ENCODE data around the gene ARHGAP31. TPM values are rescaled to one million over a fixed set of nuclear protein-coding genes. Genes with fewer than 3 reads are reported as not detected.

The ARHGAP31 gene
- total RNA-seq, 2 donors from 2014 or later = 6.5 to 8.9 TPM

DNA sequence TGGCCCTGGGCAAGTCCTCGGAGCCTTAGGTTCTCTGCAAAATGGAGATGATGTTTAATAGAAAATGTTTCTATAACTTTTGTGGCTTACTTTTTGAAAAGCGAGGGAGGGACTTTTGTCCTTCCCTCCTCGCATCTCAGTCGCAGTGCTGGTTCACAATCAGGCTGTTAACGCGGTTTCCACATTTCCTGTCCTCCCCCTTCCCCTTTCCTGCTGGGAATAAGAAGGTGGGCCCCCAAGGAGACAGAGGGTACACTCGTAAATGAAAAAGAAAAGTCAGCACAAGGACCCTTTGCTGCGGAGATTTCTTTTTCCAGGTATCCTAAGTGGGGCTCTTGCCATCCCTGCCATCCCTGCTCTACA, 29.5 kb downstream of the ARHGAP31 start:
- no peaks in the 10 kb centered on the region for H3K27me3 ChIP-seq
- TF ChIP-seq, protein P1, sequence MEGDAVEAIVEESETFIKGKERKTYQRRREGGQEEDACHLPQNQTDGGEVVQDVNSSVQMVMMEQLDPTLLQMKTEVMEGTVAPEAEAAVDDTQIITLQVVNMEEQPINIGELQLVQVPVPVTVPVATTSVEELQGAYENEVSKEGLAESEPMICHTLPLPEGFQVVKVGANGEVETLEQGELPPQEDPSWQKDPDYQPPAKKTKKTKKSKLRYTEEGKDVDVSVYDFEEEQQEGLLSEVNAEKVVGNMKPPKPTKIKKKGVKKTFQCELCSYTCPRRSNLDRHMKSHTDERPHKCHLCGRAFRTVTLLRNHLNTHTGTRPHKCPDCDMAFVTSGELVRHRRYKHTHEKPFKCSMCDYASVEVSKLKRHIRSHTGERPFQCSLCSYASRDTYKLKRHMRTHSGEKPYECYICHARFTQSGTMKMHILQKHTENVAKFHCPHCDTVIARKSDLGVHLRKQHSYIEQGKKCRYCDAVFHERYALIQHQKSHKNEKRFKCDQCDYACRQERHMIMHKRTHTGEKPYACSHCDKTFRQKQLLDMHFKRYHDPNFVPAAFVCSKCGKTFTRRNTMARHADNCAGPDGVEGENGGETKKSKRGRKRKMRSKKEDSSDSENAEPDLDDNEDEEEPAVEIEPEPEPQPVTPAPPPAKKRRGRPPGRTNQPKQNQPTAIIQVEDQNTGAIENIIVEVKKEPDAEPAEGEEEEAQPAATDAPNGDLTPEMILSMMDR (IDR thresholded peaks at IDR 0.05) = no peak
- peaks cover 5% of the 10 kb centered on the region for H3K4me1 ChIP-seq
- H3K4me3 ChIP-seq = peak overlapping the region; percentile 67
- intact Hi-C loops (cut with DNase I) = no loop called here
- peak overlapping the region; percentile 57 to 71 for H3K9ac ChIP-seq (ENCODE audit: low read depth in 2 of 2, low read length in 2 of 2)
- H3K27ac ChIP-seq = peak overlapping the region; percentile 94
- DNase-seq = no peak
- H3K9me3 ChIP-seq = no peaks in the 10 kb centered on the region
- H3K36me3 ChIP-seq = no peaks in the 10 kb centered on the region

DNA sequence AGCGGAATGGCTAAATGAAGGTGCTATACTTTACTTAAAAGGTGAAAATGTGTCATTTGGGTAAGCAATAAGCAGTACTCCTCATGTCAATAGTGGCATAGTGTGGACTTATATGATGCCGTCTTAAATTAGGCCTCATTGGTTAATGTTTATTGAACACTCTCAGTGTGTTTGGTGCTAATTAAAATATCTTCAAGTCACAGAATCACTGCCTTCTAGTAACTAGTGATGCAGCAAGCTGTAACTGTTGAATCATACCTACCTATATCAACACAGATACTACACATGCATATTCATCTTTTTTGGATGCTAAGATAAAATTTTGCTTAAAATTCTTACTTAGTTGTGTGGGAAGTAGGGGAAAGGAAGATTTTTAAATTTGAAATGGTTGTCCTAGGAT, 30.7 kb downstream of the ARHGAP31 start:
- H3K9ac ChIP-seq (ENCODE audit: low read depth in 2 of 2, low read length in 2 of 2) = no peak overlapping the region
- peaks cover 5% of the 10 kb centered on the region for H3K4me1 ChIP-seq
- intact Hi-C loops (cut with DNase I) = no loop called here
- no peak overlapping the region for H3K27ac ChIP-seq
- H3K4me3 ChIP-seq = no peak overlapping the region
- no peaks in the 10 kb centered on the region for H3K27me3 ChIP-seq
- H3K9me3 ChIP-seq = no peaks in the 10 kb centered on the region
- no peak for DNase-seq
- TF ChIP-seq, protein P1 (IDR thresholded peaks at IDR 0.05) = no peak
- no peaks in the 10 kb centered on the region for H3K36me3 ChIP-seq

DNA sequence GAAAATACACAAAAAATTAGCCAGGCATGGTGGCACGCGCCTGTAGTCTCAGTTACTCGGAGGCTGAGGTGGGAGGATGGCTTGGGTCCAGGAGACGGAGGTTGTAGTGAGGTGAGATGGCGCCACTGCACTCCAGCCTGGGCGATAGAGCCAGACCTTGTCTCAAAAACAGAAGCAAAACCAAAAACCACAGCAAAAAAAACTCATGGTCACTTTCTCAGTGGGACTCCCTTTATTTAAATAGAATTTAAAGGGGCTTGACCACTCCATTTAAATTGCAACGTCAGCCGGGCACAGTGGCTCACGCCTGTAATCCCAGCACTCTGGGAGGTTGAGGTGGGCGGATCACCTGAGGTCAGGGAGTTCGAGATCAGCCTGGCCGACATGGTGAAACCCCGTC, 32.8 kb downstream of the ARHGAP31 start:
- intact Hi-C loops (cut with DNase I) = no loop called here
- Histone ChIP-seq H3K9me3 (no peaks in the 10 kb centered on the region), H3K36me3 (no peaks in the 10 kb centered on the region), H3K4me1 (peaks cover 5% of the 10 kb centered on the region), H3K27ac (no peak overlapping the region), H3K4me3 (no peak overlapping the region), H3K27me3 (no peaks in the 10 kb centered on the region), H3K9ac (ENCODE audit: low read depth in 2 of 2, low read length in 2 of 2) (no peak overlapping the region)
- TF ChIP-seq, protein P1 (IDR thresholded peaks at IDR 0.05) = no peak
- DNase-seq = no peak

DNA sequence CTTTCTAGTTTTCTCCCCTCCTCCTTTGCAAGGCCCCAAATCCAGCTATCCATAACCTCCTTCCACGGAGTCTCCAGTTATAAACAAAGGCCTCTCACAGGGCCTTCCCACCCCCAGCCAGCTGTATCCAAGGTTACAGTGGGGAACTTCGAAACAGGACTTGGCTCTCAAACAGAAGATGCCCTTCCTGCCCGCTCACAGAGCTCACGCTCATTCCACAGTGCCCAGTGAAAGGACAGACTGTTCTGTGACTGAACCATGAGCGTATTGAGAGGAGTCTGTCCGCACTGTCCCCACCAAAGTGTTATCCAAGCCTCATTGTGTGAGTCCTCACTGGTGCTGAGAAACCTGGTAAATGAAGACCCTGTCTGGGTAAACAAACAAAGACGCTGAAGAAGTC, 35.4 kb downstream of the ARHGAP31 start:
- TF ChIP-seq, protein P1 (IDR thresholded peaks at IDR 0.05) = no peak
- Histone ChIP-seq H3K9ac (ENCODE audit: low read depth in 2 of 2, low read length in 2 of 2) (no peak overlapping the region), H3K4me1 (no peaks in the 10 kb centered on the region), H3K27ac (no peak overlapping the region), H3K9me3 (no peaks in the 10 kb centered on the region), H3K36me3 (no peaks in the 10 kb centered on the region), H3K27me3 (no peaks in the 10 kb centered on the region), H3K4me3 (no peak overlapping the region)
- no peak for DNase-seq
- intact Hi-C loops (cut with DNase I) = no loop called here

- no peaks in the 10 kb centered on the region for H3K9me3 ChIP-seq
- no peak overlapping the region for H3K27ac ChIP-seq
- no peak overlapping the region for H3K4me3 ChIP-seq
- intact Hi-C loops (cut with DNase I) = no loop called here
- TF ChIP-seq, protein P1 (IDR thresholded peaks at IDR 0.05) = no peak
- H3K9ac ChIP-seq (ENCODE audit: low read depth in 2 of 2, low read length in 2 of 2) = no peak overlapping the region
- no peaks in the 10 kb centered on the region for H3K36me3 ChIP-seq
- DNase-seq = no peak
- no peaks in the 10 kb centered on the region for H3K27me3 ChIP-seq
- no peaks in the 10 kb centered on the region for H3K4me1 ChIP-seq
These were observed 36.0 kb downstream of the ARHGAP31 start for GRCh38 chr3:119330181-119330580.

DNA sequence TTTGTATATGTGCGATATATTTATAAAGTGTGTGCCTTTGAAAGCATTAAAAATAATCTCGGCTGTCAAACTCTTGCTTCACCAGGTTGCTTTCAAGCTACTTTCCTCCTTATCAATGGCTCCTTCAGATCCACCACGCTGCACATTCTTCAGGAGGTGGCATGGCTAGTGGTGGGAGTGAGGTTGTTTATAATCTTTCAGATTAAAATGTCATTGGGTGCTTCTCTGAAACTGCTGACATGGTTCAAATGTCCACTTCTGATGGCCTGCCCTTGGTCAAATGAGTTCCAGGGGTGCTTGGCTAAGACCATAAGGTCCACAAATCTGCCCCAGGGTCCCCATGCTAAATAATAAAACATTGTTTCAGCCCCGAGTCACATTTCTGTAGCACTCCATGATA, 36.7 kb downstream of the ARHGAP31 start:
- no peak for DNase-seq
- Histone ChIP-seq H3K4me1 (no peaks in the 10 kb centered on the region), H3K4me3 (no peak overlapping the region), H3K27me3 (no peaks in the 10 kb centered on the region), H3K27ac (no peak overlapping the region), H3K36me3 (no peaks in the 10 kb centered on the region), H3K9ac (ENCODE audit: low read depth in 2 of 2, low read length in 2 of 2) (no peak overlapping the region), H3K9me3 (no peaks in the 10 kb centered on the region)
- TF ChIP-seq, protein P1 (IDR thresholded peaks at IDR 0.05) = no peak
- intact Hi-C loops (cut with DNase I) = no loop called here

All from colonic mucosa (tissue), 4 donors.